ENCODE measurements around the gene ACBD6.
A peak's percentile ranks its signal among the peaks of the same experiment; 100 is the strongest.

Gene ACBD6

DNA sequence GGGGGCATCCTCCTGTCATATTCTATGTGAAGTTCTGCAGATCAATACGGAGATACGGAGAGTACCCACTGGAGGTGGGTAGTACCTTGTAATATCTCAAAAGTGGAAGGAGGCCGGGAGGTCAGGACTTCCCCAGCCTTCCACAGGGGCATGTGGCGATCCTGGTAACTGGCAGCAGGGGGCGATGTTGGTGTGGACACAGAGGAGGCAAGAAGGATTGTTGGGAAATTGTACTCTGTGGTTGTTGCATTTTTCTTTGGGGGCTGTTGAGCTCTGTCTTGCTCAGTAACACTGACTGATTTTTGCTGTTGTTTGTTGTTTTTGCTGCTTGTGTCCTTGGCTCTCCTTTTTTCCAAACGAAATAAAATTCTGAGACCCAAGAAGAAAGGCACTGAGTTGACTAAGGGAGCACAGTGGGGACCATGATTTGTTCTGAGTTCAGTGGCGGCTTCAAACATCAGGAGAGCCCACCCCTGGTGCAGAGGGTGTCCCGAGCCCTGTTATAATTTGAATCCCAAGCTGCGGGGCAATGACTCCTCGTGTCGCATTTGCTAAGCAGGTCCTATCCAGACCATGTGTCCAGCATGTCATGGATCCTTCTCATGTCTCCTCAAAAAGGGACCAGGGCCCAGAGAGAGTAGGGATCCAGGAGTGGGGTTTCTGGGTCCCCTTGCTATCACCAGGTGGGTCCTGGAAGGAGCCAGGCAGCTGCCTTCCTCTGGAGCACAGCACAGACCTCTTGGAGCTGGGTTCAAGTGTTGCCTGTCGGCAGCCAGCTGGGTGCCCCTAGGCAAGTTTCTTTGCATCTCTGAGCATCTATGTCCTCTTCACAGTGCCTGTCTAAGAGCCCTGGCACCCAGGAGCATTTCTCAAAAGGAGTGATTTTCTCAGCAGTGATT lies 249.5 kb downstream of the ACBD6 start:
- peak; percentile 28 to 44 for DNase-seq

- no peak for DNase-seq
Measured at GRCh38 chr1:180251526-180252305, 250.7 kb downstream of the ACBD6 start.

DNA sequence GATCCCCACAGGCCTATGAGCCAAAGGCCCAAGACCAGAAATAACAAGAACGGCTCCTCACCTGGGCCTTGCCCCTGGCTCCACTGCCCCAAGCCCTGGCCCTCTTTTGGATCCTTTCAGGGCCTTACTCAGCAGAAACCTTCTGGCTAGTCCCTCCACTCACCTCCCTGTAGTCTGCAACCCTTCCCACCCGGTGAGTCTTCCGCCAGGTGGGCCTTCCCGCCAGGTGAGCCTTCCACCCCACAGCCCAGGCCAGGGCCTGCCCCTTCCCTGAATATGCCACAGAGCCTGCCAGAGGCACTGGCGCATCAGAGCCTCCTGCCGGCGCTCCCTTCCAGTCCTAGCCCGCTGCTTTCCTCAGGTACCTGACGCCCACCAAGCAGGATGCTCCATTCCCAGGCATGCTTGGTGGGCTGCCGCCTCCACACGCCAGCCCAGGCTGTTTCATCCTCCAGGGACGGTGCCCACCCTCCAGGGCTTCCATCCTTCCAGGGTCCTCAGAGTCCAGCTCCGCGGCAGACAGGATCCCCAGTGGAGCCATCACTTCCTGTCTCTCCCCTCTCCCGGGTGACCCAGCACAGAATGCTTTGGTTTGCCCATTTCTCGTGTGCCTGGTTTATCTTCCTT lies 251.4 kb downstream of the ACBD6 start:
- no peak for DNase-seq

DNA sequence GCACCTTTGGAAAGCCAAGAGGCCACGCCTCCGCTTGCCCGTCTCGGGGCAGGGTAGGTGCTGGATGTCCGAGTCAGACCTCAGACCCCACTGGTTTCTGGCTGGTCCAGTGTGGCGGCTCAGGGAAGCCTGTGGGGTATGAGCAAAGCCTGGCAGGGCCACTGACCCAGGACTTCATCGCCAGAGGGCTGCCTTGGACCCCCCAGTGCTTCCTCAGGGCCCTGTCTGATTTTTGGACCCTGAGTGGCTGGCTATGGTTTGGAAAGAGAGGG lies 251.9 kb downstream of the ACBD6 start:
- no peak for DNase-seq

- no peak for DNase-seq
Measured at GRCh38 chr1:180249725-180250498, 252.5 kb downstream of the ACBD6 start.

- peak; percentile 36 to 88 for DNase-seq
Measured at GRCh38 chr1:180248731-180249681, 253.4 kb downstream of the ACBD6 start.

GRCh38 chr1:180248176-180248575 lies 254.2 kb downstream of the ACBD6 start:
- no peak for DNase-seq

GRCh38 chr1:180247580-180247979 lies 254.8 kb downstream of the ACBD6 start:
- DNase-seq = no peak

GRCh38 chr1:180247061-180247460 lies 255.3 kb downstream of the ACBD6 start:
- DNase-seq = no peak

DNA sequence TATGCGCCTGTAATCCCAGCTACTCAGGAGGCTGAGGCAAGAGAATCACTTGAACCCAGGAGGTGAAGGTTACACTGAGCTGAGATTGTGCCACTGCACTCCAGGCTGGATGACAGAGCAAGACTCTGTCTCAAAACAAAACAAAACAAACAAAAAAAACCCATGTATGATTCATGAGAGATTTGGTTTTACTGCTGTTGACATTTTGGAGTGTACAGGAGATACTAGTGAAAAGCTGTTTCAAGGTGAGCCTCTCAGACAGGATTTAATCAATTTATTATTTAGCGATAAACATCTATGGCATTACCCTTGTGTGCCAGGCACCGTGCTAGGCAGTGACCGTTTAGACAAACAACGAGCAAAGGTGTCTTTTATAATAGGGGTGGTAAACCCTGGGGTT lies 255.8 kb downstream of the ACBD6 start:
- DNase-seq = no peak

DNA sequence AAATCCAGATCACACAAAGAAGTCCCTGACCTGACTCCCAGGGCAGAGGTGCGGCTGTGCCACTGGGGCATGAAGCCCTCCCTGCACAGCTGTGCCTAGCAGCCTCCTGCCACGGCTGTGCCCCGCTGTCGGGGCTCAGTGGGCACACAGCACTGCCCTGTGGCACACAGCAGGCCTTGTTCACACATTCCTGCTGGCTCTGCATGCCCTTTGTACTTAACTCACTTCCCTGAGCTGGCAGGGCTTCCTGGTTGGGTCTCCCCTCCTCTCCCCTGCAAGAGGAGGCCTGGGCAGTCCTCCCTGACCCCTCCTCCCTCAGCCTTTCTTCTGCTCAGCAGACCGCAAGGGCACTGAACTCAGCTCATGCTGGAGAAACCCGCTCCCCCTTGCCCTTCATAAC lies 257.5 kb downstream of the ACBD6 start:
- DNase-seq = no peak

DNA sequence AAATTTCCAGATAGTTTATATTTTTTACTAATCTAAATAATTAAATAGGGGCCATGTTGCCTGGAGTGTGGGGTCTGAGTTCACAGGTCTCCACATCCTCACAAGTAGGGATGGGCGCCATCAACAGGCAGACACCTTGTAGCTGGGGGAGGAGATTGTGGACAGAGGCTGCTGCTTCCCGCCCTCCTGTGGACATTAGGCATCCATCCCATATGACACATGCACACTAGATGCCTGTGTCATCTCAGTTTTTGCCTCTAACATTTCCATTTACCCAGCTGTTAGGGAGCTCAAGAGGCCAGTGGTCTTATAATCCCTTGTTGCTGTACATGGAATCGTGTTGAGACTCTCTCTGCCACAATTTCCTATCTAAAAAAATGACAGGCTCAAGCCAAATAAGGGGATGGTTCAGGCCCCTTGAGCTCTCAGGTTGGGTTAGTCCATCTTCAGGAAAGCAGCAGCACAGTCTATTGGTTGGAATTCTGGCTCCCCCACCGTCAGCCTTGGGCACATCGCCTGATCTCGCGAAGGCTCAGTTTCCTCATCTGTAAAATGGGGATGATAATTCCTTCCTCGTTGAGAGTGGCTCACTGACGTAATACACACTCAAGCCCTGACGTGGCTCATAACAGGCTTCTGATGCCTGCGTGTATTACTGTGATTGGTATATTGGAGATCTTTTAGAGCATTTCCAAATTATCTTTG lies 258.7 kb downstream of the ACBD6 start:
- DNase-seq = peak in 1 of 2 experiments; percentile 58

- no peak for DNase-seq
Measured at GRCh38 chr1:180241716-180242544, 260.4 kb downstream of the ACBD6 start.

- no peak for DNase-seq
Measured at GRCh38 chr1:180239145-180240096, 263.0 kb downstream of the ACBD6 start.

GRCh38 chr1:180238675-180239074 lies 263.7 kb downstream of the ACBD6 start:
- no peak for DNase-seq
